Amniotic epithelial cell (primary cell): ENCODE data around the gene MAS1.

Experiments
- DNase-seq: peaks from one replicate; pipeline ENCODE4 v3.0.0-alpha.2; 2010; ENCODE audit warnings: low read depth

MAS1 gene

DNA sequence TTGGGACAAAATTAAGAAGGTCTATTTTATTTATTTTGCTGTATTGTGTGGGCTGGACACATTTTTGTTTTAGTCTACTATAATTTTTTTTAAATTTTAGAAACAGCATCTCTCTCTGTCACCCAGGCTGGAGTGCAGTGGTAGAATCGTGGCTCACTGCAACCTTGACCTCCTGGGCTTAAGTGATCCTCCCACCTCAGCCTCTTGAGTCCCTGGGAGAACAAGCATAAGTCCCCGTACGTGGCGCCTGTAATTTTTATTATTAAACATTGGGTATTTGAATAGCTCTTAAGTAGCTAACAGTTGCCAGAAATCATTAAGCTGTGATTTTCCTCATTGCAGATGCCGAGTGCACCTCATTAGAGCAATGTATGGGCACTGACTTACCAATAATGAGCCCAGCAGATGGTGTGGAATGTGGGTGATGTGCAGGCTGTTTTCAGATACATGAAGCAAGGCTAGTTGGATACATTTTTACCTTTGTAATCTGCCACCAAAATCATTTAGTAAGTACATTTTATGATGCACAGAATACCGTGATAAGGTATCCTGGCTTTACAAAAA is 10.3 kb upstream of the MAS1 start:
- no peak for DNase-seq

DNA sequence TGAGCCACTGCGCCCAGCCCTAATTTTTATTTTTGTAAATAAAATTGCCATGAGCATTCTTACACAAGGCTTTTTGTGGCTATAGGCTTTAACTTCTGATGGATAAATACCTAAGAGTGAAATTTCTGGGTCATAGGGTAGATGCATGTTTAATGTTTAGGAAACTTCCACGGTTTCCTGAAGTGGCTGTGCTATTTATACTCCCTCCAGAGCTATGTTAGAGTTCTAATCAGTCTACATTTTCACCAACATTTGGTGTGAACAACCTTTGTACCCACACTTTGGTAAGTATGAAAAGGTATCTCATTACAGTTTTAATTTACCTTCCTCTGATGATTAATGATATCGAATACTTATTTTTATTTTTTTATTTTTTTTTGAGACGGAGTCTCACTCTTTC is 6.1 kb upstream of the MAS1 start:
- DNase-seq = no peak

DNA sequence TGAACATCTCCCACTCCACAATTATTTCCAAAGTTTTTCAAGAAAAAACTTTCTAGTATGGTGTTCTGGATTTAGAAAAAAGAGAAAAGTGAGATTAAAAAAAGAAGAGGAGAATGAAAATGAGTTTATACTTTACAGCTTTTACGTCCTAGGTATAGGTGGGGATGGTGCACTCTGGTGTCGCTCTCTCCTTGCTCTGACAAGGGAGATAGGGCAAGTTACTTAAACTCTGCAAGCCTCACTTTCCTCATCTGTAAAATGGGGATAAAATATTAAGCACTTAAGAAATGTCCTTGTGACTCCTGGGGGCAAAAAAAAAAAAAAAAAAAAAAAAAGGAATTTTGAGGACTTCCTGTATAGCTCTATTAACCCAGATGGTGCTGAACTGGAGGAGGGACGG is 4.5 kb upstream of the MAS1 start:
- DNase-seq = no peak

DNA sequence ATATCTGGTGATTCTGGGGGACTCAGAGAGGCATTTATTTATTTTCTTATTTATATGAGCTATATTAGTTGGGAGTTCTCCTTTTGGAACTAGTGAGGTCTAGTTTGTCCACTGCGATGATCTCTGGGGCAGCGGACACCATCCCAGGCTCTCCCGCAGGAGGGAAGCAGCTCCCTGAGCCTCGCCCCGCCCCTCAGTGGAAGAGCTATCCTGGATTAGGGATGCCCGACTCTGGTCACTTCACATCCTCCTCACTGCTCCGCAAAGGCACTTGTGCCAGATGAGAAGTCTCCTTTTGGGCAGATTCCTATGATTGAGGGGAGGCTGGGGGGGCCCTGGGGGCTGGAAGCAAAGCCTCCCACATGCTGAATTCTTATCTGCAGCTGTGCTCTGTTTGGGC is 3.6 kb upstream of the MAS1 start:
- DNase-seq = no peak

DNA sequence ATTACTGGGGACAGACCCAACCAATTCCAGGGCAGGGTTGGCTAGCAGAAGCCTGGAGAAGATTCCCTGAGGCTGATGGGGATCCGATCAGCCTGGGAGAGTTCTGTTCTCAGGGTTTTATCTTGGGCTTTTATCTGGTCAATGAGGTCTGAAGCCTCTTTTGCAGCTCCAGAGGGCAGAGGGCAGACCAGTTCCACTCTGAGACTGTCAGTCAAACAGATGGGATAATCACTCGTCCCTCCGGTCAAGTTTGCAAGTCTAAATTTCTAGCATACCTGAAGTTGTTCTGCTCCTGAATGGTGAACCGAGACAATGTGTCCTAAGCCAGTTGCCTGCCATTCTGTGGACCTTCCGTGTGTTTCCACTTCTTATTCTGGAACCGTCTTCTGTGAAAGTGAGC is 3.0 kb upstream of the MAS1 start:
- no peak for DNase-seq

DNA sequence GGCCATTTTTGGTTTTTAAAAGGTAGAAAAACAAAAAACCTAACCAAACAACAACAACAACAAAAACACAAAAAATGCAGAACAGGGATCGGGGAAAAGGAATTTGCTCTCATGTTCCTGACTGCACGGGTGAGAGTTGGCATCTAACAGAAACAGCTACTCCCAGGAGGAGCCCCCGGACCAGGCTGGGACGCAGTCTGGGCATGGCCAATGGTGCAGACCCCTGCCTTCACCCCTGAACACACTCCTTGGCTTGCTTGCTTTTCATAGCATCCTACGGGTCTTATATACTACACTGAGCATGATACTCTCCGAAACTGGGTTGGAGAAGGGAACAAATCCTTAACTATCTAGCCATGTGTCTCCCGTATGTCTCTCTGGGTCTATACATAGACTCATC is 587 bp upstream of the MAS1 start:
- DNase-seq = no peak

DNA sequence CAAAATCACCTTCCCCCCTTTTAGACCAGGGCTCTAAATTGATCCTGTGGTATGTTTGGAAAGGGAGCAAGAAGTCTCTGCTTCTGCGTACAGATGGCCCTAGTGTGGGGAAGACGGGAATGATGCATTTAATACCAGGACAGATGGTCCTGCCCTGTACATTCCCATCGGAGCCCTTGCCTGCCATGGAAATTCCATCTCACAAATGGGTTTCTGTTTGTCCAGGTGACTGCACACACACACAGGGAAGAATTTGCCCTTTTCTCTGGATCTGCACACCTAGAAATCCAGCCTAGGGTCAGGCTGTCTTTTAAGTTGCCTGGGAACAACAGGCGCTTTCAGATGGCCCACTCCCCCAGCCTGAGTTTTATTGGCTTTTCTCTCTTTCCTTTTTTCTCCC is 1.3 kb downstream of the MAS1 start:
- DNase-seq = no peak

DNA sequence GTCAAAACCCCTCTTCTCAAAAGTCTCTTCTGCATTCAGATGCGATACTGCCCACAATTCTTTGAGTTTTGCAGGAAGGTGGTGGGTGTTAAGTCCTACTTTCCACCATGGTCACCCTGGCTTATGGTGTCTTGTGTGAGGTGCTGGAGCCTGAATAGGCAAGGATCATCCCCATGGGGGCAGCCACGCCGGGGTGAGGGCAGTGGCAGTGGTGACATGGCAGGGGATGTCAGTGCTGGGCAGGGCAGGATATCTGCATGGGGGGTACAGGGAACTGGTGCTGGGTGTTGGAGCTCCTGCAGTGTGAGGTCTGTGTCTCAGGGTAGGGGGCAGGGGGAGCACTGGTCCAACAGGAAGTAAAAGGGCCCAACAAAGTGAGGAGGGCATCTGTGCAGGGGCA is 2.3 kb downstream of the MAS1 start:
- no peak for DNase-seq

DNA sequence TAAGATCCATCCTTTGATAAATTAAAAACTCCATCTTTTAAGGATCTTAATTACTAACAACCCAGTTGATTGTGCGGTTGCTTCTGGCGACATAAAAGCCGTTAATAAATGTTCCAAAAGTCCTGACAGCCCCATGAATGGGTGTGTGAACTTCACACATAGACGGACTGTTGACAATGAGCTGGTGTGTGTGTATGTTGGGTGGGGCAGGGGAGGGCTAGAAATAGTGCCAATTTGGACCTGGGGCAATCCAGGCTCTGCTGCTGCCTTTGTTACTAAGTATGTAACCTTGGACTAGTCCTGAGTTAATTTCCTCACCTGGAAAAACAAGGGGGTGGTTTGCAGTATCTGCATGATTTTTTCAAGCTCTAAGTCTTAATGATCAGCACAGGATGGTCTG is 4.2 kb downstream of the MAS1 start:
- no peak for DNase-seq

DNA sequence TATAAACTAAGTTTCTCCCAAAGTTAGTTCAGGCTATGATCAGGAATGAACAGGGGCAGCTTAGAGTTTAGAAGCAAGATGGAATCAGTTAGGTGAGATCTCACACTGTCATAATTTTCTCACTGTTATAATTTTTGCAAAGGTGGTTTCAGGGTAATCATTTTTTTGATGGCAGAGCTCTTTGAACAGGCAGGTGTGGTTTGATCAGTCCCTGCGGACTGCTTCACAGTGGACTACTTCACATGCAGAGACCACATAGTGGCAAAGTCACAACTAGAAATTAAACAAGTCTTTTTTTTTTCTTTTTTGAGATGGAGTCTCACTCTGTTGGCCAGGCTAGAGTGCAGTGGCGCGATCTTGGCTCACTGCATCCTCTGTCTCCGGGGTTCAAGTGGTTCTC is 6.8 kb downstream of the MAS1 start:
- DNase-seq = no peak

DNA sequence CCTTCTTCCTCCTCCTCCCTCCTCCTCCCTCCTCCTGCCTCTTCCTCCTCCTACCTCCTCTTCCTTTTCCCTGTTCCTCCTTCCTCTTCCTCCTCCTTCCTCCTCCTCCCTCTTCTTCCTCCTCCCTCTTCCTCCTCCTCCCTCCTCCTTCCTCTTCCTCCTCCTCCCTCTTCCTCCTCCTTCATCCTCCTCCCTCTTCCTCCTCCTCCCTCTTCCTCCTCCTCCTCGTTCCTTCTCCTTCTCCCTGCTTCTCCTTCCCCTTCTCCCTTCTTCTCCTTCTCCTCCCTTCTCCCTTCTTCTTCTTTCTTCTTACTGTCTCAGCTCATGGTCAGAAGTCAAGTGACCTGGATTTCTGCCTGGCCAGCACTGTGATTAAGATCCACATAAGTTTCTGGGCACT is 7.7 kb downstream of the MAS1 start:
- DNase-seq = no peak

DNA sequence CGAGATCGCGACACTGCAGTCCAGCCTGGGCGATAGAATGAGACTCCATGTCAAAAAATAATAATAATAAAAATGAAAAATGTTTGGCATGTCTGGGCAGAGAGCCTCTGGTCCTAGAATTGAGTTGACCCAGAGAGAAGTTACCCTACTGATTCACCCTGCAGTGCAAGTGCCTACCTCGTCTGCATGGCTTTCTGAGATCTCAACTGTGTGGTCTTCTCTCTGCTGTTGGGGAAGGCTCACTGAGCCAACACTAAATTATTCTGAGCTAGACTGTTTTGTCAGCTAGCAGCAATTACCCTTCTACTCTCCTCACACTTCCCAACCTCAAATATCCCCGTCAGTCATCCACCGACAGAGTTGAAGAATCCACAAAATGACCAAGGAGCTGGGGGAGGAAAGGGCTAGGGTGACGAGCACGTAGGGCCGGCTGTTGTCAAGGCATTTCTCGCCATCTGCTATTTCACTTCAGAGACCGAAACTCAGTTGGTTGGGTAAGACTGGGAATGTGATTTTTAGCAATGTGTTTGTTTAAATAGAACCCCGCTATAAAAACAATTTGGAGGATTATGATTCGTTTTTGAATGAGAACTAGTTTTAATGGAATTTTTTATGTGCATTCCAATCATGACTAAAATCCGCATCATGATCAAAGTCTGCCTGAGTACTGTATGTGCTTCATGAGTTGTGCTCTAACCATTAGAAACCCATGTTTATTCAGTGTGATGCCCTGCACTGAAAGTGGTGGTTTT is 9.4 kb downstream of the MAS1 start:
- DNase-seq = peak; percentile 82

DNA sequence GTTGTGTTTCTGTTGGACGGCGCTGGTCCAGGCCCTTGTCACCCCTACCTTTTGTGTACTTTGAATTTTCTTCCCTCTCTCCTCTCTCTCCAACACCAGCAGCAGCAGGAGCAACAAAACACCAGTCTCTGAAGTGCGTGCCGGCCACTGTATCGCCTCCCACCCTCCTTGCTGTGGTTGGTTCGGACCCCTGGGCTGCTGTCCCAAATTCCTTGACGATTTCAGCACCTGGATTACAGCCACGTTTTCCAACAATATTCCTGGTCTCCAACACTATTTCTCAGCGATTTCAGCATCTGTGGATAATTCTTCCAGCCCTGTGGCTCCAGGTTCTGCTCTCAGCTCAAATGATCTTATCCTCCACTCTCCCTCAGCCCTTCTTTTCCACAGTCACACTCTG is 11.8 kb downstream of the MAS1 start:
- no peak for DNase-seq

DNA sequence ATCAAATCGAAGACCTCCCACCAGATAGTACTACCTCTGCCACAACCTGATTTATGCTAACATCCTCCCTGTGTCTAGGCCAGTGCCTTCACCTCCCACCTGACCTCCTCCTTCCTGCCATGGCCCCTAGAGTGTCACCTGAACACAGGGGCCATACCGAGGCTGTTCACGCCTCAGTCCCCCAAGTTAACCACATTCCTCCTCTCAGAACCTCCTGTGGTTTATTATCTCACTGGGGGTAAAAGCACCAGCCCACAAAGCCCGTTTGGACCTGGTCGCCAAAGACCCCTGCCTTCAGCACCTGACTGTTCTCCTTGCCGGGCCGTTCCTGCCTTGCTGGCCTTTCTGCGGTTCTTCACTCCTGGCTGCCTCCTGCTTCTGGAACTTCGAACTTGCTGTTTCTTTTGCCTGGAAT is 13.7 kb downstream of the MAS1 start:
- DNase-seq = no peak

DNA sequence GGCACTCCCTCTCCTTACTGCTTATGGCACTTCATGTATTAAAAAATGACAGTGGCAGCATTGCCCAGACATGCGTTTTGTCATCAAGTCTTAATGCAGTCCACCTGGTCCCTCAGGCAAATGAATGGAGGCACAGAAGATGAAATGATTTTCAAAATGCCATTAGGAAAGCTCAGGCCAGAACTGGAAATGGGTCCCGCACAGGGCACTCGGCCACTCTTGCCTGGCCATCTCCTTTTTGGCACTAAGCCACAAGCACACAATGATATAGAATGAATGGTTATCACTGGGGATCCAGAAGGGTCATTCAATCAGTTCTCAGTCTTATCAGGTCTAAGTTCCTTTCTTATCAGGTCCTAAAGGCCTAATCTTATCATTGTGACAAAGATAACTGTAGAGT is 15.6 kb downstream of the MAS1 start:
- DNase-seq = no peak

DNA sequence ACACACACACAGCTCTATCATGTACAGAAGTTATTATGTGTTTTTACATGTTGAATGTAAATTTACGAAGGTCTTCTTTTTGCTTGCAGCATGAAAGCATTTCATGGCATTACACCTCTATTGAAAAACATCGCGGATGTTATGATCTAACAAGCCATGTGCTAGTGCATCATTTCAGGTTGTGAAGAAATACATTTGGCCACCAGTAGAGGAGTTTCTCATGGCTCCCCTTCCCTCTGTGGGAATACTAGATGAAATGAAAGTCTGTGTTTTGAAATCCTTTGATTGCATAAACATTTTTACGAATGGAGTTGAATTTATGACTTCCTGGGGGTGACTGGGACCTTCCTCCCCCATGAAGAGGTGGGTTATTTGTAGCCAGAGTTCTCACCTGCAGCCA is 17.7 kb downstream of the MAS1 start:
- DNase-seq = peak; percentile 87

DNA sequence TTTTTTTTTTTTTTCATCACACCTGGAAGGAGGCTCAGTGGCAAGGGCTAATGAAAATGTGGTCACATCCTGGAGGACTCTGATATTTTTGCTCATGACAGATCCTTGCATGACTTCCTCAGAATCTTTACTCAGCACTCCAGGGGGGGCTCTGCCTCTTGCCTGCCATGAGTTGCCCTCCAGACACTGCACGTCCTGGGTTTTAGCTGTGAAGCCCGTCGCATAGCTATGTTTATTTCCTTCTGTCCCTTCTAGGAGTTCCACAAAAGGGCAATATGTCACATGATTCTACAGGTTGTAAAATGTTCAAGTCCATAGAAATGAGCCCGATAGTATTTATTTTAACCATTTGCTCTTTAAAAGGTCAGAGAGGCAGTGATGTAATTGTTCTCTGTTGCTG is 18.2 kb downstream of the MAS1 start:
- no peak for DNase-seq

DNA sequence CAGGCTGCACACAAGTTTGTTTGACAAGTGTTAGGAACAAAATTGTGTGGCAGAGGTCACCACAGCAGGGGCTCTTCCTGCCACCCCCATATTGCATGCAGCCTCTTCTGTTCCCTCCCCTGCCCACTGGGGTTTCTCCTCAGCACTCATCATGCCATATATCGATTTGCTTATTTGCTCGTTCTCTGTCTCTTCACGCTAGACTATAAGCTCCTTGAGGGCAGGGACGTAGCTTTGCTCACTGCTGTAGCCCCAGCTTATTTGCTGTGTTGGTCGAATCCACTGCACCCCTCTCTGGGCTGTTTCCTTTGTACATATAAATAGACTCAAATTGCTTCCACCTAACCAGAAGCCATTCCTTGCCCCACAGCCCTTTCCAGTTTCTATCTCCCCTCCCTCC is 19.6 kb downstream of the MAS1 start:
- no peak for DNase-seq

DNA sequence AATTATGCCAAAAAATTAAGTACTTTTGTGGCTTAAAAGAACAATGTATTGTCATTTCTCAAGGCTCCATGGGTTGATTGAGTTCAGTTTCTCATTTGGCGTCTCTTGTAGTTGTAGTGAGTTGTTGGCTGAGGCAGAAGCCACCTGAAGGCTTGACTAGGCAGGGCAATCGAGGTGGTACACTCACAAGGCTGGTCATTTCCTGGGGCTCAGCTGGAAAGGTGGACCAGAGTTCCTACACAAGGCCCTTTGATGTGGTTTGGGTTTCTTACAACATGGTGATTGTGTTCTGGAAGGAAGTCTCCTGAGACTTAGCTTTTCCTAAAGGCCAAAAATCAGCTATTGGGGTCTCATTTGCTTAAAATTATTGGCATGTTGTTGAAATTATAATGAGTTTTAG is 22.6 kb downstream of the MAS1 start:
- DNase-seq = no peak

DNA sequence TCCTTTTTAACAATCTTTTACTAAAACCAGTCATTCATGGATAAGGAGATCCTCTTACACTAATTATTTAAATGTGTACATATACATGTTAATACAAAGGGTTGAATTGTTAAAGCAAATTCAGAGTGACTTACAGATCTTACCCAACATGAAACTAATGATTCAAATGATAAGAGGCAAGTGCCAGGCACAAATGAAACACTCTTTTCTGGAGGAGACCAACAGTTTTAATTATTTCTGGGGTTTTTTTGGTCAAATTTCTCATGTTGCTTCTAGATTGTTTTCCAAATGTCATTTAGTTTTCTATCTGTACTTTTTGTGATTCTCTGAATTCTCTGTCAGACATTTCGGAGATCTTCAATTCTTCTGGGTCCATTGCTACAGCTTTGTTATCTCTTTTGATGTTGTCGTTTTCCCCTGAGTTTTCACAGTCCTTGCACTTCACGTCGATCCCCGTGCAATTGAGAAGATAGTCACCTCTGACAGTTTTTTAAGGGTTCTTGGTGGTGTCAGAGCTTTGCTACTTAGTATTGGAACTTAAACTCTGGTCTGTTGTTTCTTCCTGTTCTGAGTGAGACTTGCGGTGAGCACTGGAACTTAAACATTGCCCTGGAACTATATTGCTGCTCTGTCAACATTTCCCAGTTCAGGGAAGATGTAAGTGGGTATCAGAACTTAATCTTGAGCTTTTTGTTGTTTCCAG is 23.2 kb downstream of the MAS1 start:
- no peak for DNase-seq

DNA sequence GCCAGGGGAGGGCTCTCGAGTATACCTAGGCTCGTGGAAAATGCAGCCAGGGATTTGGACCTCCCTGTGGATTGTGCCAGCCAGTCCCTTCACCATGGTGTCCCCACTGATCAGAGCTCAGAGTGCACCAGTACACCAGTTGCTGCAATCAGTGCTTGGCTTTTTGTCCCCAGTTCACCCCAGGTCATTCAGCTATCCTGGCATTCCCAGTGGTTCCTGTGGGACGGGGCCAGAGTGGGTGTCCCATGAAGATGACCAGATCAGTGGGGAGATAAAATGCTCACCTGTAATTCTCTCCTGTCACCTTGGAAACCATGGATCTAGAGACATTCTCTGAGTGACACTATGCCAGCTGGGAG is 23.8 kb downstream of the MAS1 start:
- DNase-seq = no peak

DNA sequence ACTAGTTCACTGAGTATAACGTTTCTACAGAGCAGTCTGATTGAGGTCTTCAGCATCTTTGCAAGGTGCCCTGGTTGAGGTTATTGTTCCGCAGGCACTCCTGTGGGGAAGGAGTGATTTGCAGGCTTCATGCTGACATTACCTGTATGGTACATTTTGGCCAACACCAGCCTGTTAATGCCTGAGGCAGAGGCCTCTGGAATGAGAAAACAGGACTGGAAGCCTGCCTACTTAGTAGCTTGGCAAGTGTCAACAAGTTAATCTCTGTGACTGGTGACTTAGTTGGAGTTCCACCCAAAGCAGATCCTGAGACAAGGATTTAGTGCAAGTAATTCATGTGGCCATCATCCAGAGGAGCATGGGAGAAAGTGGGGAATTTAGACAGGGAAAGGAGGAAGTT is 24.6 kb downstream of the MAS1 start:
- DNase-seq = no peak

DNA sequence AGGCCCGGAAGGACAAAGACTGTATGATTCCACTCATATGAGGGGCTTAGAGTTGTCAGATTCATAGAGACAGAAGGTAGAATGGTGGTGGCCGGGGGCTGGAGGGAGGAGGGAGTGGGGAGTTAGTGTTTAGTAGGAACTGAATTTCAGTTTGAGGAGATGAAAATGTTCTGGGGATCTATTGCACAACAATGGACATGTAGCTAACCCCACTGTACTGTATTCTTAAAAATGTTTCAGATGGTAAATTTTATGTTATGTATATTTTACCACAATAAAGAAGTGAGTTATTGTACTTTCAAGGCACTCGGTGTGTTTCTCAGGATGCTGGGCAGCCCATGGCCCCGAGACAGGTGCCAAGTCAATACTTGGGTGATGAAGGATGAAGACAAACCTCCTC is 25.4 kb downstream of the MAS1 start:
- DNase-seq = no peak

DNA sequence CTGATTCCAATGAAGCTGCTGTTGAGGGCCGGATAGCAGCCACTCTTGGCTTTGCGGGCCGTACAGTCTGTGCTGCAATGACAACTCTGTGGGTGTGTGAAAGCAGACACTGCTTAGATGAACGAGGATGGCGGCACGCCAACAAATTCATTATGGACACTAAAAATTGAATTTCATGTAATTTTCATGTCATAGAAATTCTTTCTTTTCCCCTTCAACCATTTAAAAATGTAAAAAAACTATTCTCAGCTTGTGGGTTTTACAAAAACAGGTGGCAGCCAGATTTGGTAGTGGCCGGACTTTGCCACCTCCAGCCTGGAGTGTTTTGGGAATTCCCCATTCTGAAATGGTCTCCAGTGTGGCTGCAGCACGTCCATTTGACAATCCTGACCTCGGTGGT is 26.0 kb downstream of the MAS1 start:
- DNase-seq = no peak
